Measurements from ENCODE around the gene NIPAL4.

Gene NIPAL4

DNA sequence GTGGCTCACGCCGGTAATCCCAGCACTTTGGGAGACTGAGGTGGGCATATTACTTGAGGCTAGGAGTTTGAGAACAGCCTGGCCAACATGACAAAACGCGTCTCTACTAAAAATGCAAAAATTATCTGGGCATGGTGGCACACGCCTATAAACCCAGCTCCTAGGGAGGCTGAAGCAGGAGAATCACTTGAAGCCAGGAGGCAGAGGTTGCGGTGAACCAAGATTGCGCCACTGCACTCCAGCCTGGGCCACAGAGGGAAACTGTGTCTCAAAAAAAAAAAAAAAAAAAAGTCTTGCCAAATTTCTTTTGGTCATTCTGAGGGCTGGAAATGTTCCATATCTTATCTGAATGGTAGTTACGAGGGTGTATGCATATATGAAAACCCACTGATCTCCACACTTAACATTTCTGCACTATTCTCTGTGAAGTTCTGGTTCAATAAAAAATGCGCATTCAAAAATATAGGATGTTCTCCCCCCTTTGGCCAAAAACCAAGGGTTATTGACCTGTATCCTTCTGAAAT, 13.5 kb upstream of the NIPAL4 start:
- TF ChIP-seq SPI1 (IDR thresholded peaks at IDR 0.05; ENCODE audit: borderline replicate concordance, low read depth) (no peak), GABPA (IDR thresholded peaks at IDR 0.05; ENCODE audit: low read depth) (no peak), CTCF (IDR thresholded peaks at IDR 0.05; ENCODE audit: insufficient read depth, low read length) (no peak), POLR2AphosphoS5 (IDR thresholded peaks at IDR 0.05; ENCODE audit: low read depth) (no peak), REST (IDR thresholded peaks at IDR 0.05; ENCODE audit: insufficient replicate concordance, low read depth) (no peak)
- DNase-seq (ENCODE audit: low read depth in 1 of 2, low spot score in 1 of 2): peak in 1 of 2 experiments; percentile 51
- Histone ChIP-seq H3K27ac (replicated peaks) (no peak overlapping the region), H3K4me3 (replicated peaks; ENCODE audit: insufficient read depth, low read length) (no peak overlapping the region), H3K27me3 (ENCODE audit: insufficient read depth, poor library complexity, severe bottlenecking) (no peaks in the 10 kb centered on the region)

DNA sequence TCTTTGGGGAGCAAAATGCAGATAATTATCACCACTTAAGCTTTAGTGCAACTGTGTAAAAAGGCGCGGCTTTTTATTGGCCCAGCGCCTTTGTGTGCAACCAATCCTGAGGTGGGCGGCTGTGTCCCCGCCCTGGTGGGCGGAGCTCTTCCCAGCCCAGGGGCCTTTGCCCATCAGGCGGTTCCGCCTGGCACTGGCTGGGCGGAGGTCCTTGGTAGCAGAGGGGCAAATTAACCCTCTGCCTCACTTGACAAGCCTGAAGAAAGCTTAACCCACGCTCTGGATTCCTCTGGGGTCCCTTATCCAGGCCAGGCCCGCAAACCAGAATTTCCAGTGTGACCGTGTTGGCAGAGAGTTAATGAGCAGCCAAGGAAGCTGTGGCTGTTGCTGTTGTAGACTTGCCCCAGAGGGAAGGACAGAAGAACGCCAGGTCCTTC, 12.8 kb upstream of the NIPAL4 start:
- no peak overlapping the region for H3K4me3 ChIP-seq (replicated peaks; ENCODE audit: insufficient read depth, low read length)
- H3K27ac ChIP-seq (replicated peaks): no peak overlapping the region
- H3K27me3 ChIP-seq (ENCODE audit: insufficient read depth, poor library complexity, severe bottlenecking): no peaks in the 10 kb centered on the region
- TF ChIP-seq POLR2AphosphoS5 (IDR thresholded peaks at IDR 0.05; ENCODE audit: low read depth) (no peak), SPI1 (IDR thresholded peaks at IDR 0.05; ENCODE audit: borderline replicate concordance, low read depth) (no peak), REST (IDR thresholded peaks at IDR 0.05; ENCODE audit: insufficient replicate concordance, low read depth) (no peak), GABPA (IDR thresholded peaks at IDR 0.05; ENCODE audit: low read depth) (no peak), CTCF (IDR thresholded peaks at IDR 0.05; ENCODE audit: insufficient read depth, low read length) (no peak)
- no peak for DNase-seq (ENCODE audit: low read depth in 1 of 2, low spot score in 1 of 2)

GRCh38 chr5:157449011-157449723, 10.8 kb upstream of the NIPAL4 start:
- no peak for DNase-seq (ENCODE audit: low read depth in 1 of 2, low spot score in 1 of 2)
- no peaks in the 10 kb centered on the region for H3K27me3 ChIP-seq (ENCODE audit: insufficient read depth, poor library complexity, severe bottlenecking)
- H3K4me3 ChIP-seq (replicated peaks; ENCODE audit: insufficient read depth, low read length): no peak overlapping the region
- no peak overlapping the region for H3K27ac ChIP-seq (replicated peaks)
- TF ChIP-seq SPI1 (IDR thresholded peaks at IDR 0.05; ENCODE audit: borderline replicate concordance, low read depth) (no peak), POLR2AphosphoS5 (IDR thresholded peaks at IDR 0.05; ENCODE audit: low read depth) (no peak), CTCF (IDR thresholded peaks at IDR 0.05; ENCODE audit: insufficient read depth, low read length) (no peak), REST (IDR thresholded peaks at IDR 0.05; ENCODE audit: insufficient replicate concordance, low read depth) (no peak), GABPA (IDR thresholded peaks at IDR 0.05; ENCODE audit: low read depth) (no peak)

All from HL-60 (cell line).